ENCODE measurements around the gene SMAD5. TPM values are rescaled to one million over a fixed set of nuclear protein-coding genes. Genes with fewer than 3 reads are reported as not detected.
A peak's percentile ranks its signal among the peaks of the same experiment; 100 is the strongest.

SMAD5 gene
- total RNA-seq, 3 donors from 2014 or later, result 3.5 to 10.1 (median 6.0) TPM

GRCh38 chr5:136133222-136133921 lies 727 bp downstream of the SMAD5 start:
- peaks cover 30% of the 10 kb centered on the region for H3K4me1 Mint-ChIP-seq (ENCODE audit: low read depth)

GRCh38 chr5:136133922-136134379 lies 1.3 kb downstream of the SMAD5 start:
- peaks cover 34% of the 10 kb centered on the region for H3K4me1 Mint-ChIP-seq (ENCODE audit: low read depth)
- H3K36me3 Mint-ChIP-seq (ENCODE audit: insufficient read depth), result peaks cover 1% of the 10 kb centered on the region
- peak overlapping the region; percentile 83 for H3K4me3 Mint-ChIP-seq
- peaks cover 37% of the 10 kb centered on the region for H3K27me3 Mint-ChIP-seq (ENCODE audit: low read depth)
- H3K9me3 Mint-ChIP-seq, result no peaks in the 10 kb centered on the region
- ATAC-seq, result no peak
- DNase-seq, result no peak

More at GRCh38 chr5:136133222-136133921, 727 bp downstream of the SMAD5 start:
- H3K27me3 Mint-ChIP-seq (ENCODE audit: low read depth), result peaks cover 37% of the 10 kb centered on the region
- DNase-seq (no peak), ATAC-seq (peak; percentile 58 to 64)
- peak overlapping the region; percentile 83 for H3K4me3 Mint-ChIP-seq
- peaks cover 1% of the 10 kb centered on the region for H3K36me3 Mint-ChIP-seq (ENCODE audit: insufficient read depth)
- H3K9me3 Mint-ChIP-seq, result no peaks in the 10 kb centered on the region

GRCh38 chr5:136134653-136135052 lies 2.0 kb downstream of the SMAD5 start:
- ATAC-seq (no peak), DNase-seq (no peak)
- Mint-ChIP-seq H3K4me3 (peak overlapping the region; percentile 9), H3K9me3 (no peaks in the 10 kb centered on the region), H3K36me3 (ENCODE audit: insufficient read depth) (peaks cover 1% of the 10 kb centered on the region), H3K27me3 (ENCODE audit: low read depth) (peaks cover 33% of the 10 kb centered on the region), H3K4me1 (ENCODE audit: low read depth) (peaks cover 35% of the 10 kb centered on the region)

GRCh38 chr5:136135536-136135935 lies 2.9 kb downstream of the SMAD5 start:
- peaks cover 32% of the 10 kb centered on the region for H3K27me3 Mint-ChIP-seq (ENCODE audit: low read depth)
- H3K4me3 Mint-ChIP-seq, result no peak overlapping the region
- DNase-seq (no peak), ATAC-seq (no peak)
- H3K9me3 Mint-ChIP-seq, result no peaks in the 10 kb centered on the region
- peaks cover 1% of the 10 kb centered on the region for H3K36me3 Mint-ChIP-seq (ENCODE audit: insufficient read depth)
- peaks cover 35% of the 10 kb centered on the region for H3K4me1 Mint-ChIP-seq (ENCODE audit: low read depth)

GRCh38 chr5:136137497-136138220 lies 5.0 kb downstream of the SMAD5 start:
- Mint-ChIP-seq H3K4me1 (ENCODE audit: low read depth) (peaks cover 32% of the 10 kb centered on the region), H3K4me3 (no peak overlapping the region), H3K9me3 (no peaks in the 10 kb centered on the region), H3K27me3 (ENCODE audit: low read depth) (peaks cover 19% of the 10 kb centered on the region), H3K36me3 (ENCODE audit: insufficient read depth) (peaks cover 1% of the 10 kb centered on the region)
- DNase-seq (no peak), ATAC-seq (no peak)

GRCh38 chr5:136141561-136141960 lies 8.9 kb downstream of the SMAD5 start:
- H3K4me1 Mint-ChIP-seq (ENCODE audit: low read depth), result peaks cover 21% of the 10 kb centered on the region
- H3K4me3 Mint-ChIP-seq, result no peak overlapping the region
- DNase-seq (no peak), ATAC-seq (peak; percentile 67 to 80)
- peaks cover 8% of the 10 kb centered on the region for H3K27me3 Mint-ChIP-seq (ENCODE audit: low read depth)
- H3K9me3 Mint-ChIP-seq, result no peaks in the 10 kb centered on the region
- no peaks in the 10 kb centered on the region for H3K36me3 Mint-ChIP-seq (ENCODE audit: insufficient read depth)

- H3K27me3 Mint-ChIP-seq (ENCODE audit: low read depth), result no peaks in the 10 kb centered on the region
- no peaks in the 10 kb centered on the region for H3K9me3 Mint-ChIP-seq
- H3K4me3 Mint-ChIP-seq, result no peak overlapping the region
- peaks cover 8% of the 10 kb centered on the region for H3K4me1 Mint-ChIP-seq (ENCODE audit: low read depth)
- ATAC-seq, result no peak
- H3K36me3 Mint-ChIP-seq (ENCODE audit: insufficient read depth), result no peaks in the 10 kb centered on the region
- no peak for DNase-seq
These were observed 10.7 kb downstream of the SMAD5 start for GRCh38 chr5:136143312-136143711.

GRCh38 chr5:136143763-136144162 lies 11.1 kb downstream of the SMAD5 start:
- H3K4me1 Mint-ChIP-seq (ENCODE audit: low read depth), result peaks cover 5% of the 10 kb centered on the region
- DNase-seq, result no peak
- H3K27me3 Mint-ChIP-seq (ENCODE audit: low read depth), result no peaks in the 10 kb centered on the region
- no peaks in the 10 kb centered on the region for H3K9me3 Mint-ChIP-seq
- no peak overlapping the region for H3K4me3 Mint-ChIP-seq
- ATAC-seq, result no peak
- no peaks in the 10 kb centered on the region for H3K36me3 Mint-ChIP-seq (ENCODE audit: insufficient read depth)

- ATAC-seq (no peak), DNase-seq (no peak)
- no peak overlapping the region for H3K4me3 Mint-ChIP-seq
- no peaks in the 10 kb centered on the region for H3K9me3 Mint-ChIP-seq
- H3K27me3 Mint-ChIP-seq (ENCODE audit: low read depth), result no peaks in the 10 kb centered on the region
- no peaks in the 10 kb centered on the region for H3K36me3 Mint-ChIP-seq (ENCODE audit: insufficient read depth)
- H3K4me1 Mint-ChIP-seq (ENCODE audit: low read depth), result peaks cover 2% of the 10 kb centered on the region
These were observed 12.4 kb downstream of the SMAD5 start for GRCh38 chr5:136145030-136145429.

- ATAC-seq (no peak), DNase-seq (no peak)
- peaks cover 2% of the 10 kb centered on the region for H3K36me3 Mint-ChIP-seq (ENCODE audit: insufficient read depth)
- H3K4me1 Mint-ChIP-seq (ENCODE audit: low read depth), result peaks cover 2% of the 10 kb centered on the region
- H3K27me3 Mint-ChIP-seq (ENCODE audit: low read depth), result no peaks in the 10 kb centered on the region
- no peak overlapping the region for H3K4me3 Mint-ChIP-seq
- no peaks in the 10 kb centered on the region for H3K9me3 Mint-ChIP-seq
These were observed 13.6 kb downstream of the SMAD5 start for GRCh38 chr5:136146201-136146600.

- Mint-ChIP-seq H3K4me3 (no peak overlapping the region), H3K4me1 (ENCODE audit: low read depth) (peaks cover 2% of the 10 kb centered on the region), H3K9me3 (no peaks in the 10 kb centered on the region)
These were observed 15.0 kb downstream of the SMAD5 start for GRCh38 chr5:136147632-136148031.

GRCh38 chr5:136149891-136150290 lies 17.2 kb downstream of the SMAD5 start:
- Mint-ChIP-seq H3K4me1 (ENCODE audit: low read depth) (peaks cover 2% of the 10 kb centered on the region), H3K4me3 (no peak overlapping the region), H3K36me3 (ENCODE audit: insufficient read depth) (peaks cover 10% of the 10 kb centered on the region), H3K9me3 (no peaks in the 10 kb centered on the region), H3K27me3 (ENCODE audit: low read depth) (no peaks in the 10 kb centered on the region)
- DNase-seq (no peak), ATAC-seq (no peak)

More at GRCh38 chr5:136147632-136148031, 15.0 kb downstream of the SMAD5 start:
- H3K36me3 Mint-ChIP-seq (ENCODE audit: insufficient read depth), result peaks cover 2% of the 10 kb centered on the region
- H3K27me3 Mint-ChIP-seq (ENCODE audit: low read depth), result no peaks in the 10 kb centered on the region
- DNase-seq (no peak), ATAC-seq (no peak)

GRCh38 chr5:136153581-136154236 lies 21.1 kb downstream of the SMAD5 start:
- Mint-ChIP-seq H3K4me1 (ENCODE audit: low read depth) (no peaks in the 10 kb centered on the region), H3K9me3 (no peaks in the 10 kb centered on the region), H3K4me3 (no peak overlapping the region), H3K27me3 (ENCODE audit: low read depth) (no peaks in the 10 kb centered on the region), H3K36me3 (ENCODE audit: insufficient read depth) (peaks cover 18% of the 10 kb centered on the region)
- no peak for DNase-seq
- ATAC-seq, result no peak

GRCh38 chr5:136155078-136155477 lies 22.4 kb downstream of the SMAD5 start:
- ATAC-seq, result no peak
- Mint-ChIP-seq H3K27me3 (ENCODE audit: low read depth) (no peaks in the 10 kb centered on the region), H3K4me1 (ENCODE audit: low read depth) (no peaks in the 10 kb centered on the region), H3K4me3 (no peak overlapping the region), H3K36me3 (ENCODE audit: insufficient read depth) (peaks cover 18% of the 10 kb centered on the region), H3K9me3 (no peaks in the 10 kb centered on the region)
- DNase-seq, result no peak

All from activated T-cell treated with anti-CD3 and anti-CD28 coated beads, Interleukin-2, amount 50 U/mL, for 4 hours (primary cell).